ENCODE measurements around the gene OR6V1. TPM values are rescaled to one million over a fixed set of nuclear protein-coding genes. Genes with fewer than 3 reads are reported as not detected.

OR6V1 gene
- total and polyA plus RNA-seq, 4 donors: not detected

DNA sequence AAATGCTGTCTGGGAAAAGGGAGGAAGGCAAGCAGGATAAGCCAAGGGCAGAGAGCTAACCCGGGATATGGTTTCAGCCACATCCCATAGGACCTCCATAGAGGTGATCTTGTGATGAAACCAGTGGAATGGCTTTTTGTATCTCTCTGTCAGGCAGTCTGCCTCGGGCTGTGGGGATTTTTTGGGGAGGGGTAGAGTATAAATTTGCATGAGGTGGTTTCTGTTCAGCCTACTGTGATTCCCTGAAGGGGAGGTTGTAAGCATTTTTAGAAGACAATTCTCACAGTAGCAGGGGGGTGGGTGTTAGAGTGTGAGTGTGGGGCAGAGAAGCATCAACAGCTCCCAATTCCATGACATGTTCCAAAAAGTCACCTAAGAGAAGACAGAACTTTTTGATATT is 37.1 kb upstream of the OR6V1 start:
- Histone ChIP-seq H3K4me3 (ENCODE audit: low read depth, low read length) (no peak overlapping the region), H3K27ac (ENCODE audit: low read depth, low read length) (no peak overlapping the region)
- WGBS (ENCODE audit: insufficient coverage): 80% methylated on average over 1 of the region's 2 CpGs

GRCh38 chr7:143015926-143016490 is 36.1 kb upstream of the OR6V1 start:
- Histone ChIP-seq H3K36me3 (ENCODE audit: control insufficient read depth, insufficient read depth, low read length) (no peaks in the 10 kb centered on the region), H3K27ac (ENCODE audit: low read depth, low read length) (no peak overlapping the region), H3K4me3 (ENCODE audit: low read depth, low read length) (no peak overlapping the region), H3K4me1 (ENCODE audit: control insufficient read depth, insufficient read depth, low read length) (no peaks in the 10 kb centered on the region), H3K27me3 (ENCODE audit: control insufficient read depth, insufficient read depth, low read length) (no peaks in the 10 kb centered on the region), H3K9me3 (ENCODE audit: control insufficient read depth, insufficient read depth, low read length) (no peaks in the 10 kb centered on the region)
- 83% methylated on average over 1 of the region's 3 CpGs for WGBS (ENCODE audit: insufficient coverage)
- no peak for DNase-seq (ENCODE audit: low read depth in 4 of 6, low spot score in 6 of 6)

More for the DNA sequence above, 37.1 kb upstream of the OR6V1 start:
- H3K4me1 ChIP-seq (ENCODE audit: control insufficient read depth, insufficient read depth, low read length): no peaks in the 10 kb centered on the region
- no peaks in the 10 kb centered on the region for H3K27me3 ChIP-seq (ENCODE audit: control insufficient read depth, insufficient read depth, low read length)
- no peak for DNase-seq (ENCODE audit: low read depth in 4 of 6, low spot score in 6 of 6)
- H3K36me3 ChIP-seq (ENCODE audit: control insufficient read depth, insufficient read depth, low read length): no peaks in the 10 kb centered on the region
- no peaks in the 10 kb centered on the region for H3K9me3 ChIP-seq (ENCODE audit: control insufficient read depth, insufficient read depth, low read length)

- 77% methylated on average over 2 of the region's 2 CpGs for WGBS (ENCODE audit: insufficient coverage)
- Histone ChIP-seq H3K36me3 (ENCODE audit: control insufficient read depth, insufficient read depth, low read length) (no peaks in the 10 kb centered on the region), H3K4me1 (ENCODE audit: control insufficient read depth, insufficient read depth, low read length) (no peaks in the 10 kb centered on the region), H3K4me3 (ENCODE audit: low read depth, low read length) (no peak overlapping the region), H3K27ac (ENCODE audit: low read depth, low read length) (no peak overlapping the region), H3K9me3 (ENCODE audit: control insufficient read depth, insufficient read depth, low read length) (no peaks in the 10 kb centered on the region), H3K27me3 (ENCODE audit: control insufficient read depth, insufficient read depth, low read length) (no peaks in the 10 kb centered on the region)
- DNase-seq (ENCODE audit: low read depth in 4 of 6, low spot score in 6 of 6): no peak
Measured at GRCh38 chr7:143016996-143017395, 35.1 kb upstream of the OR6V1 start.

DNA sequence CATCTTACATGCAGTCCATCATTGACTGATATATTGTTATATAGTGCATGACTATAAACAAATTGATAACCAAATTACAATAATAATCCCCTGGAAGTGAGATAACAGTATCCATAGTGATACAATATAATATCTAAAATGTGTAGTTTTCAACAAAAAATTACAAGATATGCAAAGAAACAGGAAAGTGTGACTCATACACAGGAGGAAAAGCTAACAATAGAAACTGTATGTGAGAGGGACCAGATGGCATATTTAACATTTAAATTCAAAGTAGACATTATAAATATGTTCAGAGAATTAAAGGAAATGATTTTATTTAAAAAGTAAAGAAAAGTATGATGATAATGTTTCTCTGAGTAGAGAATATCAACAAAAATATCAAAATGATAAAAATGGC is 33.2 kb upstream of the OR6V1 start:
- DNase-seq (ENCODE audit: low read depth in 4 of 6, low spot score in 6 of 6): no peak
- no peaks in the 10 kb centered on the region for H3K36me3 ChIP-seq (ENCODE audit: control insufficient read depth, insufficient read depth, low read length)
- no peaks in the 10 kb centered on the region for H3K4me1 ChIP-seq (ENCODE audit: control insufficient read depth, insufficient read depth, low read length)
- H3K27ac ChIP-seq (ENCODE audit: low read depth, low read length): no peak overlapping the region
- no peak overlapping the region for H3K4me3 ChIP-seq (ENCODE audit: low read depth, low read length)
- no peaks in the 10 kb centered on the region for H3K9me3 ChIP-seq (ENCODE audit: control insufficient read depth, insufficient read depth, low read length)
- no peaks in the 10 kb centered on the region for H3K27me3 ChIP-seq (ENCODE audit: control insufficient read depth, insufficient read depth, low read length)

GRCh38 chr7:143023047-143023446 is 29.1 kb upstream of the OR6V1 start:
- Histone ChIP-seq H3K4me3 (ENCODE audit: low read depth, low read length) (no peak overlapping the region), H3K27ac (ENCODE audit: low read depth, low read length) (no peak overlapping the region), H3K36me3 (ENCODE audit: control insufficient read depth, insufficient read depth, low read length) (no peaks in the 10 kb centered on the region), H3K27me3 (ENCODE audit: control insufficient read depth, insufficient read depth, low read length) (no peaks in the 10 kb centered on the region), H3K9me3 (ENCODE audit: control insufficient read depth, insufficient read depth, low read length) (no peaks in the 10 kb centered on the region), H3K4me1 (ENCODE audit: control insufficient read depth, insufficient read depth, low read length) (no peaks in the 10 kb centered on the region)
- DNase-seq (ENCODE audit: low read depth in 4 of 6, low spot score in 6 of 6): no peak

GRCh38 chr7:143025371-143025770 is 26.8 kb upstream of the OR6V1 start:
- H3K27me3 ChIP-seq (ENCODE audit: control insufficient read depth, insufficient read depth, low read length): no peaks in the 10 kb centered on the region
- H3K4me1 ChIP-seq (ENCODE audit: control insufficient read depth, insufficient read depth, low read length): no peaks in the 10 kb centered on the region
- H3K9me3 ChIP-seq (ENCODE audit: control insufficient read depth, insufficient read depth, low read length): no peaks in the 10 kb centered on the region
- no peaks in the 10 kb centered on the region for H3K36me3 ChIP-seq (ENCODE audit: control insufficient read depth, insufficient read depth, low read length)
- no peak overlapping the region for H3K4me3 ChIP-seq (ENCODE audit: low read depth, low read length)
- no peak overlapping the region for H3K27ac ChIP-seq (ENCODE audit: low read depth, low read length)
- no peak for DNase-seq (ENCODE audit: low read depth in 4 of 6, low spot score in 6 of 6)
- no CpG with 5 or more reads among the region's 2 CpGs for WGBS (ENCODE audit: insufficient coverage)

DNA sequence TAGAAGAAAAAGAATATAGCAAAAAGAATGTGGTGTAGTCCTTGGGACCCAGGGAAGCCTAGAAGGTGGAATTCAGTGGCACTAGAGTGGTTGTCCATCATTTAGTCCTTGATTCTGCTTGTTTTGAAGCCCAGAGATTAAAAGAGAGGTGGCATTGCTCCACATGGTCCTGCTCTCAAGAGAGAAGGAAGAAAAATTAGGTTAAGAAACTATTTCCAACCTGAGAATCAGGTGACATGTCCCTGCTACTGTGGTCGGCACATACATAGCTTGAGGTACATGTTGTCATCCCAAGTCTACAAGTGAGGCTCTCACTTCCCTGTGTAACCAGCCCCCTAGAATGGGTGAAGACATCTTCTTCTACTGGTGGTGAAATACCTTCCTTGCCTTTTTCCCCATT is 25.1 kb upstream of the OR6V1 start, which contains the start of gene OR9A2:
TSS of gene OR9A2 (minus strand) at position 101 of the 400 bp plus-strand sequence. CDS start at position 101, 0 bp downstream.
- Histone ChIP-seq H3K4me1 (ENCODE audit: control insufficient read depth, insufficient read depth, low read length) (no peaks in the 10 kb centered on the region), H3K4me3 (ENCODE audit: low read depth, low read length) (no peak within 1 kb of the TSS), H3K9me3 (ENCODE audit: control insufficient read depth, insufficient read depth, low read length) (no peaks in the 10 kb centered on the region), H3K36me3 (ENCODE audit: control insufficient read depth, insufficient read depth, low read length) (no peaks in the 10 kb centered on the region), H3K27me3 (ENCODE audit: control insufficient read depth, insufficient read depth, low read length) (no peaks in the 10 kb centered on the region), H3K27ac (ENCODE audit: low read depth, low read length) (no peak within 1 kb of the TSS)
- 100% methylated on average over 1 of the region's 1 CpG for WGBS (ENCODE audit: insufficient coverage)
- no peak for DNase-seq (ENCODE audit: low read depth in 4 of 6, low spot score in 6 of 6)

GRCh38 chr7:143027683-143028082 is 24.5 kb upstream of the OR6V1 start:
- no CpG with 5 or more reads among the region's 2 CpGs for WGBS (ENCODE audit: insufficient coverage)
- H3K36me3 ChIP-seq (ENCODE audit: control insufficient read depth, insufficient read depth, low read length): no peaks in the 10 kb centered on the region
- no peaks in the 10 kb centered on the region for H3K4me1 ChIP-seq (ENCODE audit: control insufficient read depth, insufficient read depth, low read length)
- H3K4me3 ChIP-seq (ENCODE audit: low read depth, low read length): no peak overlapping the region
- H3K9me3 ChIP-seq (ENCODE audit: control insufficient read depth, insufficient read depth, low read length): no peaks in the 10 kb centered on the region
- no peak overlapping the region for H3K27ac ChIP-seq (ENCODE audit: low read depth, low read length)
- DNase-seq (ENCODE audit: low read depth in 4 of 6, low spot score in 6 of 6): no peak
- no peaks in the 10 kb centered on the region for H3K27me3 ChIP-seq (ENCODE audit: control insufficient read depth, insufficient read depth, low read length)

DNA sequence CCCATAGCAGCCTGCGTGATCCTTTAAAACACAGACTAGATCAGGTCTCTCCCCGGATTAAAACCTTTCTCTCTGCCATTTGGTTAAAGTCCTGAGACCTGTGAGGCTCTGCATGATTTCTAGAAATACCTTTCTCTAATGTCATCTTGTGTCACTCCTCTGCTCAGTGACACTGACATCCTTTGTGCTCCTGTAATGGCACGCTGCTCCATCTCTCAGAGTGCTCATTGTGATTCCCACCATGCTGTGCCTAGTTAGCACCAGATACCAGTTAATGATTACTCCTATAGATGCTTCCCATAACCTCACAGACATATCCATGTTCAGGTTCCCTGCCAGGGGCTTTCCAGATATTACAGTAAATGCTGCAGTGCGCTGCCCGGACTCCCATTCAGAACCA is 13.5 kb upstream of the OR6V1 start:
- H3K4me3 ChIP-seq (ENCODE audit: low read depth, low read length): no peak overlapping the region
- no peak for DNase-seq (ENCODE audit: low read depth in 4 of 6, low spot score in 6 of 6)
- peaks cover 3% of the 10 kb centered on the region for H3K4me1 ChIP-seq (ENCODE audit: control insufficient read depth, insufficient read depth, low read length)
- no peaks in the 10 kb centered on the region for H3K27me3 ChIP-seq (ENCODE audit: control insufficient read depth, insufficient read depth, low read length)
- H3K36me3 ChIP-seq (ENCODE audit: control insufficient read depth, insufficient read depth, low read length): no peaks in the 10 kb centered on the region
- H3K9me3 ChIP-seq (ENCODE audit: control insufficient read depth, insufficient read depth, low read length): no peaks in the 10 kb centered on the region
- 84% methylated on average over 5 of the region's 5 CpGs for WGBS (ENCODE audit: insufficient coverage)
- no peak overlapping the region for H3K27ac ChIP-seq (ENCODE audit: low read depth, low read length)

DNA sequence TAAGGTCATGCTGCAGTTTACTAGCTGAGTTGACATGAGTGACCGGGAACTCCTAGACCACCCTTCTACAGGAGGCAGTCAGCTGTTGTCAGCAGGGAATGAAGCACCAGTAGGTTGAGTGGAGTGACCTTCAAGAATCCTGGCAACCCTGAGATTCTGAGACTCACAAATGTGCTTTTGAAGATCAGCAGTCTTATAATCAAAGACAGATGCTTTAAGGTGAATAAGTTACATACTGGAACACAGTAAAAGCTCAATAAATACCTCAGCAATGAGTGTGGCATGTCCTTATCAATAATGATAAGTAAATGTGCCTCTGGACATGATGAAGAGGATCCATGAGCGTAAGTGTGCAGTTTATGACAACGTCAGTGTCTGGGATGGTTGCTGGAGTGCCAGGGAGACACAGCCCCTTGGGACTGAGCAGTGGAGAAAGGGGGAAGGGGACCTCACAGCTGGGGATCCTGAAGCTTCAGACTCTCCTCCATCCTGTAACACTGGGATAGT is 11.9 kb upstream of the OR6V1 start:
- H3K9me3 ChIP-seq (ENCODE audit: control insufficient read depth, insufficient read depth, low read length): no peaks in the 10 kb centered on the region
- no peaks in the 10 kb centered on the region for H3K27me3 ChIP-seq (ENCODE audit: control insufficient read depth, insufficient read depth, low read length)
- no peaks in the 10 kb centered on the region for H3K36me3 ChIP-seq (ENCODE audit: control insufficient read depth, insufficient read depth, low read length)
- no peak for DNase-seq (ENCODE audit: low read depth in 4 of 6, low spot score in 6 of 6)
- H3K4me1 ChIP-seq (ENCODE audit: control insufficient read depth, insufficient read depth, low read length): peaks cover 3% of the 10 kb centered on the region
- 95% methylated on average over 2 of the region's 3 CpGs for WGBS (ENCODE audit: insufficient coverage)
- H3K27ac ChIP-seq (ENCODE audit: low read depth, low read length): no peak overlapping the region
- H3K4me3 ChIP-seq (ENCODE audit: low read depth, low read length): no peak overlapping the region

Measured in spinal cord (tissue), 10 donors.